NCI-H2107 (cell line): ENCODE measurements around the gene WNT7B.

ENCODE experiments used
- DNase-seq: peaks from one replicate; lab custom pipeline; 2025; lab: John Stamatoyannopoulos, UW

The WNT7B gene

GRCh38 chr22:45927059-45927458, 49.9 kb downstream of the WNT7B start:
- DNase-seq, result no peak

- no peak for DNase-seq
Measured at GRCh38 chr22:45926433-45926832, 50.5 kb downstream of the WNT7B start.

- DNase-seq, result no peak
Measured at GRCh38 chr22:45925811-45926351, 51.1 kb downstream of the WNT7B start.

- no peak for DNase-seq
Measured at GRCh38 chr22:45923835-45924234, 53.1 kb downstream of the WNT7B start.

- DNase-seq, result no peak
Measured at GRCh38 chr22:45923212-45923611, 53.8 kb downstream of the WNT7B start.

- no peak for DNase-seq
Measured at GRCh38 chr22:45922661-45923060, 54.3 kb downstream of the WNT7B start.

- no peak for DNase-seq
Measured at GRCh38 chr22:45922256-45922655, 54.7 kb downstream of the WNT7B start.

- DNase-seq, result no peak
Measured at GRCh38 chr22:45919504-45920286, 57.3 kb downstream of the WNT7B start.

- DNase-seq, result no peak
Measured at GRCh38 chr22:45918459-45919370, 58.2 kb downstream of the WNT7B start.

GRCh38 chr22:45917700-45918458, 59.1 kb downstream of the WNT7B start:
- no peak for DNase-seq

GRCh38 chr22:45917146-45917545, 59.8 kb downstream of the WNT7B start:
- no peak for DNase-seq

- no peak for DNase-seq
Measured at GRCh38 chr22:45916515-45916914, 60.4 kb downstream of the WNT7B start.

GRCh38 chr22:45915841-45916240, 61.1 kb downstream of the WNT7B start:
- no peak for DNase-seq

GRCh38 chr22:45915151-45915550, 61.8 kb downstream of the WNT7B start:
- no peak for DNase-seq

GRCh38 chr22:45914309-45914708, 62.7 kb downstream of the WNT7B start:
- DNase-seq, result no peak

- no peak for DNase-seq
Measured at GRCh38 chr22:45912910-45913309, 64.1 kb downstream of the WNT7B start.

- no peak for DNase-seq
Measured at GRCh38 chr22:45911601-45912271, 65.2 kb downstream of the WNT7B start.

GRCh38 chr22:45910928-45911467, 66.0 kb downstream of the WNT7B start:
- no peak for DNase-seq

- no peak for DNase-seq
Measured at GRCh38 chr22:45908961-45909360, 68.0 kb downstream of the WNT7B start.

- no peak for DNase-seq
Measured at GRCh38 chr22:45907996-45908395, 69.0 kb downstream of the WNT7B start.

- no peak for DNase-seq
Measured at GRCh38 chr22:45907378-45907777, 69.6 kb downstream of the WNT7B start.
